RPMI7951 (cell line): ENCODE measurements around the gene ADGRG4. TPM values are rescaled to one million over a fixed set of nuclear protein-coding genes. Genes with fewer than 3 reads are reported as not detected.
"Not testable (repeated sequence)": the region's sequence is repeated elsewhere in the genome, so short reads cannot be mapped to it uniquely, and the experiment has no call there.

Experiments
- DNase-seq: peaks from one replicate; pipeline ENCODE4 v3.0.0-alpha.2; 2012; ENCODE audit warnings: low read depth
- total RNA-seq: library from RNA; depleted of rRNA; stranded (reverse); fragments of >200 nt; shearing (Covaris generic); gene quantifications from 2 replicates; pipeline ENCODE4 v1.2.3, GENCODE V29; 2014

Gene ADGRG4
- total RNA-seq, 1 experiment from 2014 or later, result not detected

DNA sequence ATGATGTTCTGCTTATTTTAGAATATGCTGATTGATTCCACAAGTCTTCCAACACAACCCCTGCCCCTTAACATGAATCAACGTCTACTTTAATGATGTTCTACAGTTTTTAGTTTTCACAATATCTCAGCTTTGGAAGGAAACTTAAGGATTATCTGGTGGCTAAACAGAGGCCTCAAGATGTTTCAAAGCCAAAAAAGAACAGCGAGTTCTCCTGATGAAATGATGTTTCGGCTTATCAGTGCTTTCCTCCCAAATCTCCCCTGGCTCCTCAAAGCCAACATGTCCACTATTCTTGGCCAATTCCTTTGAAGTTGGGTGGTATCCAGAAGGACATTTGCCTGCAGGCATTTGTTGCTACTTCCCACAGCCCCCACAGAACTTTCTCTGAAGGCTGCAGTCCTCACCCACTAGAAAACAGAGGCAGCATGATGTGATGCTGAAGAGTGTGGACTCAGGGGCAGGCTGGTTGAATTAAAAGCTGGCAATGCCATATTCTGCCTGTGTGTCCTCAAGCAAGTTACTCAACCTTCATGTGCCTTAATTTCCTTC is 87.3 kb downstream of the ADGRG4 start:
- no peak for DNase-seq

DNA sequence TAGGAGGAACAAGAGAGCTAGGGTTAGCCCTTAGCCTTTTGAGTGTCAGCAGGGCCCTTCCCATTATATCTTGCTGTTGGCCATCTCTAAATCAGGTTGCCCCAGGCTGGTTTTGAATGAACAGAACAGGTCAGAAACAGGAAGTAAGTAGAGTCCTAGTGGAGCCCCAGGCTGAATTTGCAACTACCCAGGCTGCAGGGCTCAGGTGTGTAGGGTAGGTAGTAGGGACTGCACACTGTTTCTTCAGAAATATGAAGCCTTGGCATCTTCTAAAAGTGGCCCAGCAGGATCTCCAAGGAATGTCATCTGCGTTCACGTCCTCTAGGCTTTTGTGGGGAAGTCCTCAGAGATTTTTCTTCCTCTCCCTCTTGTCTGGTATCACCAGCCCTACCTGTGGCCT is 90.2 kb downstream of the ADGRG4 start:
- no peak for DNase-seq

DNA sequence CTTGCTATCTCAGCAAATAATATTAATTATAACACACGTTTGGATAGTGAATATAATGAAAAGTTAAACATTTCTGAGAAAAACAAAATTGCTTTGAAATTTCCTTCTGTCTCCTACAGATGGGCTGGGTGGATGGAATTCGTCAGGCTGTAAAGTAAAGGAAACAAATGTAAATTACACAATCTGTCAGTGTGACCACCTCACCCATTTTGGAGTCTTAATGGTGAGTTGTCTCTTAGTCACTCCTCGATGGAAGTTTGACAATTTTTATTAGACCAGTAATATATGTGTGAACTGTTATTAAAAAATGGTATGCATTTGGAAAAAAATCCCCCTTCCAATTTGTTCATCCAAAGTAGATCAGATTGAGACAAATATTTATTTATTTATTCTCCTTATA is 94.5 kb downstream of the ADGRG4 start:
- DNase-seq, result no peak

DNA sequence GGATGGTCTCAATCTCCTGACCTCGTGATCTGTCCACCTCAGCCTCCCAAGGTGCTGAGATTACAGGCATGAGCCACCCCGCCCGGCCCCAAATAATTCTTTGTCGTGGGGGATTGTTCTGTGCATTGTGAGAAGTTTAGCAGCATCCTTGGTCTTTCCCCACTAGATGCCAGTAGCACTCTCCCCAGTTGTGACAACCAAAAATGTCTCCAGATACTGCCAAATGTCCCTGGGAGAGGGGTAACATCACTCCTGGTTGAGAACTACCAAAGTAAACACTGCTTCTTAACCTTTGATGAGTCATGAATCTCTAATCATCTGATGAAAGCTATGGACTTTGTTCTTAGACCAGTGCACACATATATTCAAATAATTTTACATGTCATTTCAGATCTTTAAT is 96.2 kb downstream of the ADGRG4 start:
- no peak for DNase-seq

DNA sequence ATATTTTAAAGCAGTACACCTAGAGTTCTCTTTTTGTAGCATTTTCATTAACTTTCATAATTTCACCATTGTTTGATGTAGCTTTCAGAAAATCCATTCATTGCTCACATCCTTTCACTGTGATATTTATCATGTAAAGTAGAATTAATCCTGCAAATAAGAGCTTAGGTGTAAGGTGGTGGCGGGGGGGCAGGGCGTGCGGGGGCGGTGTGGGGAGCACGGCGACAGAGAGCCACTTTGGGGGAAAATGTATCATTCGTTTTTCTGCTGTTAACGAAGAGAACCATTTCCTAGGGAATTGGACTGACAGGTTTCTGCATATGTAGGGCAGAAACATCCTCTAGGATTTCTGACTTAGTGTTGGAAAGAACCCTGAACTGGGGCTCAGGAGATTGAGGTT is 104.4 kb downstream of the ADGRG4 start:
- DNase-seq, result no peak

DNA sequence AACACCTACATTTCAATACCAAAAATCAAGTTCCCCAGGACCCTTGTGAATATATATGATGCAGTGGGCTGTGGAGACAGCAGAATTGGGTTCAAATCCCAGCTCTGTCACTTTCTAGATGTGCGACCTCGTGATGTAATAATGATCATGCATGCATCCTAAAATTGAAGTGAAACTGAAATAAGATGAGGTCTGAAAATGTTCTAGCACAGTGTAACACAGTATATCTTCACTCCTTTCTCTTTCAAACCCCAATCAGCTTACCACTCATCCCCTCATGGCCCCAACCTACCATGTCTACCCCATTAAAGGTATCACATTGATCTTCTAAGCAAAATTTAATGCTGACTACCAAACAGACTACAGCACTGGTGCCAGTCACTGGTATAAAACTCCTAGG is 117.0 kb downstream of the ADGRG4 start:
- no peak for DNase-seq

DNA sequence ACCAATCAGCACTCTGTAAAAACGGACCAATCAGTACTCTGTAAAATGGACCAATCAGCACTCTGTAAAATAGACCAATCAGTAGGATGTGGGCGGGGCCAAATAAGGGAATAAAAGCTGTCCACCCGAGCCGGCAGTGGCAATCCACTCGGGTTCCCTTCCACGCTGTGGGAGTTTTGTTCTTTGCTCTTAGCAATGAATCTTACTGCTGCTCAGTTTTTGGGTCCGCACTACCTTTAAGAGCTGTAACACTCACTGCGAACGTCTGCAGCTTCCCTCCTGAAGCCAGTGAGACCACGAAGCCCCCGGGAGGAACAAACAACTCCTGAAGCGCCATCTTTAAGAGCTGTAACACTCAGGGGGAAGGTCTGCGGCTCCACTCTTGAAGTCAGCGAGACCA is 120.6 kb downstream of the ADGRG4 start:
- DNase-seq, result no peak

DNA sequence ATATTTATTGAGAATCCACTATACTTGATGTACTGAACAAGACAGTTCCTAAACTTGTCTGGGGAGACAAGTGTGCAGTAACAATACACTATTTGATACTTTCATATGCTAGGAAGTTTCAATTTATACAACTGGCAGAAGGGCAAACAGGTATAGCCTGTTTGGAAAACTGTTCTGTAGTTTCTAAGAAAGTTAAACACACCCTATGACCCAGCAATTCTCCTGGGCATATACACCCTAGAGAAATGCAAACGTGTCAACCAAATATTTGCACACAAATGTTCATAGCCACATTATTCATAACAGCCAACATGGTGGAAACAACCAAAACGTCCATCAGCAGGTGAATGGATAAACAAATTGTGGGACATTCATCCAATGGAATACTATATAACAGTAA is 123.0 kb downstream of the ADGRG4 start:
- DNase-seq, result no peak

DNA sequence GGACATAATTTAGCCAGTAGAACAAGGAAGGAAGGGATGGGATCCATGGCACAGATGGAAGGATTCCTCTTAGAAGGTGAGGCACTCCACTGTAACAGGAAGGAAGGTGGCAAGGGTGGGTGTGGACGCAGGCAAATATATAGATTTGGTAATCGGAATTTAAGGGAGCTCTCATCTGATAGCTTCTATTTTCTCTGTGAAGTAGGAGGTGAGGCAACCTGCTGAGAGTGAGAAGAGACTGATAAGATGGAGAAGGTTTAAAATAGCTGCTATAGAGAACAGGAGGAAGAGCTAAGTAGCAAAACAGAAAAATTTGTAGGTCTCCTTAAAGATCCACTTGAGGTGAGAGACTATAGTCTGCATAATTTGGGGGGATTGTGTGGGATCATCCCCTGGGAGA is 125.2 kb downstream of the ADGRG4 start:
- no peak for DNase-seq

DNA sequence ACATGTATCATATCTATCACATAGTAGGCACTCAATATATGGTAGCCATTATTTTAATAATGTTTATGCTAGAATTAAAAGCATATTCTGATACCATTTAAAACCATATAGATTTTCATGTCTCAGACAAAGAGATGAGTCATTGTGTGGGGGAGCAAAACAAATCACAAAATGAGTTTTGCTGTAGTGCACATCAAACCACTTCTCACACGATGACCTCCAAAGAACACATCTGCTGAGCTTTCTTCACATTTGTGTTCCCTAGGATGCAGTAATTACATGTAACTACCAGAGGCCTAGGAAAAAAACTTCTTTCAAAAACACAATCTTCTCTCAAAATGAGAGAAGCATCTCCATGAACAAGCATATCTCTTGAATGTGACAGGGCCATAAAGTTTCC is 130.9 kb downstream of the ADGRG4 start:
- DNase-seq, result no peak

DNA sequence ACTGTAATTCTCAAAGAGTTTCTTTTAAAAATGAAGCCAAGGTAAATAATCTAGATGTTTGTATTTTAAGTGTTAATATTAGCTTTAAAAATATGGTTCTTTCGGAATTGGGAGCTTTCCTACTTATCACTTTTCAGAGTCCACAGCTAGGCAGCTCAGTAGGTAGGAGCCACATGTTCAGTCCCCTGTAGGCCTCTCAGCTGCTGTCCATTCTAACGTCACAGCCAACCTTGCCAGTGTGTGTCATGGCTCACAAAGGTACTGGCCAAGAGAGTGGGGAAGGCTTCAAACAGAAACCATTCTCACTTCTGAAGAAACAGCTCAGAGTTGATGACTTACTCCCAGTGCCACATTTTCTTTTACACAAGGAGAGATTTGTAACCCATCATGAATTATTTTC is 137.0 kb downstream of the ADGRG4 start:
- no peak for DNase-seq

DNA sequence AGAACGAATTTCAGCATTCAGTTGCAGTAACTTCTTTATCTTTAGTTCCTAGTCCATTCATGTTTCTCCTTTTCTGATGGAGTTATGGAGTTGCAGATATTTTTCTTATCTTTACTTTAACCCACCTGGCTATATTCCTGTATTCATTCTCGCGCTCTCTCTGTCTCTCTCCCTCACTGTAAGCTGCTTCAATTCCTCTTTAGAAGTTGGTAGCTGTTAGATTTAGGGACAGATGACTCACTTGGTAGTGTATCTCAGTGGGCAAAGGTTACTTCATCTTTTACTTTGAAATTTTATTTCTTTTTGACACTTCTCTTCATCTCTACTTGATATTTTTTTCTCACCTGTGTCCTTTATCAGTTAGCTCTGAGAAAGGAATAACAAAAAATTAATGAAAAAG is 137.4 kb downstream of the ADGRG4 start:
- no peak for DNase-seq

DNA sequence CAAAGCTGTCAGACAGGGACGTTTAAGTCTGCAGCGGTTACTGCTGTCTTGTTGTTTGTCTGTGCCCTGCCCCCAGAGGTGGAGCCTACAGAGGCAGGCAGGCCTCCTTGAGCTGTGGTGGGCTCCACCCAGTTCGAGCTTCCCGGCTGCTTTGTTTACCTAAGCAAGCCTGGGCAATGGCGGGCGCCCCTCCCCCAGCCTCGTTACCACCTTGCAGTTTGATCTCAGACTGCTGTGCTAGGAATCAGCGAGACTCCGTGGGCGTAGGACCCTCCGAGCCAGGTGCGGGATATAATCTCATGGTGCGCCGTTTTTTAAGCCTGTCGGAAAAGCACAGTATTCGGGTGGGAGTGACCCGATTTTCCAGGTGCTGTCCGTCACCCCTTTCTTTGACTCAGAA is 144.9 kb downstream of the ADGRG4 start:
- DNase-seq, result not testable (repeated sequence)

DNA sequence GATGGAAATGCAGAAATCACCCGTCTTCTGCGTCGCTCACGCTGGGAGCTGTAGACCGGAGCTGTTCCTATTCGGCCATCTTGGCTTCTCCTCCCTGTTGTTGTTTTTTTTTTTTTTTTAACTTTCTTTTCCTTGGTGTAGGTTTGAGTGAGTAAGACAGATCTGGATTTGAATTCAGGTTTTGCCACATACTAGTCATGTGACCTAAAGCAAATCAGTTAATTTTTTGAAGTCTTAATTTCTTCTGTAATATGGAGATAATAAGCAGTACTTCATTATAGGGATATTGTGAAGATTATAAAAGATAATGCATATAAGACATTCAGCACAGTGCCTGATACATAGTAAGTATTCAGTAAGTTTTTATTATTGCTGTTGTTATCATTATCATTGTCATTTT is 145.4 kb downstream of the ADGRG4 start:
- DNase-seq, result no peak

DNA sequence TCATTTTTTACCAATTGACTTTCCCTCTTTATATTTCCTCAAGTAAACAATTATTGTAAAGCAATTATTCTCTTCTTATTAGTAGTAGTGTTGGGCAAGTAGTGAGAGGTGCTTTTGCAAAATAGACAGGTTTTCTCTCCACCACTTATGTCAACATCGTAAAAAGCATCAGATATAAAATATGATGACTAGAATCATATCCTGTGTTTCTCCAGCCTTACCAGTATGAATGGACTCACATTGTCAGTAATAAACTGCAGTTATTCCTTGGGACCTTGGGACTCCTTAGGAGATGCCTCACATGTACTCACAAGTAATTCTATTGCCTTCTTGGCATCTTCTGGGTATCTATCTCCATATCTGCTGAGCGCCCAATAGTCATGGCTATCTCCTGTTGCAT is 146.5 kb downstream of the ADGRG4 start:
- DNase-seq, result no peak

DNA sequence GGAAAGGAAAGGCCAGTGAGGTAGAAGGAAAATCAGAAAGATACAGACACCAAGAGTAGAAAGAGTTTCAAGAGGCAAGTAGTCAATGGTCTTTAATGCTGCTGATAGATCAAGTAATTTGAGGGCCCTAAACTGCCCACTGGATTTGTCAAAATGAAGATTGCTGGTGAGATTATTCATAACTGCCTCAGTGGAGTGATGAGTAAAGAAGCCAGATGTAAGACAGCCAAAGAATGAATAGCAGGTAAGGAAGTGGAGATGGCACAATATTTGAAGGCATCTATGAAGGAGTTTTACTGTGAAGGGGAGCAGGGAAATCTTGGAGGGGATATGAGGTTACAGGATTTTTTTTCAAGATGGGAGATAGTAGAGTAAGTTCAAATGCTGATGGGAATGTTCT is 147.2 kb downstream of the ADGRG4 start:
- no peak for DNase-seq

DNA sequence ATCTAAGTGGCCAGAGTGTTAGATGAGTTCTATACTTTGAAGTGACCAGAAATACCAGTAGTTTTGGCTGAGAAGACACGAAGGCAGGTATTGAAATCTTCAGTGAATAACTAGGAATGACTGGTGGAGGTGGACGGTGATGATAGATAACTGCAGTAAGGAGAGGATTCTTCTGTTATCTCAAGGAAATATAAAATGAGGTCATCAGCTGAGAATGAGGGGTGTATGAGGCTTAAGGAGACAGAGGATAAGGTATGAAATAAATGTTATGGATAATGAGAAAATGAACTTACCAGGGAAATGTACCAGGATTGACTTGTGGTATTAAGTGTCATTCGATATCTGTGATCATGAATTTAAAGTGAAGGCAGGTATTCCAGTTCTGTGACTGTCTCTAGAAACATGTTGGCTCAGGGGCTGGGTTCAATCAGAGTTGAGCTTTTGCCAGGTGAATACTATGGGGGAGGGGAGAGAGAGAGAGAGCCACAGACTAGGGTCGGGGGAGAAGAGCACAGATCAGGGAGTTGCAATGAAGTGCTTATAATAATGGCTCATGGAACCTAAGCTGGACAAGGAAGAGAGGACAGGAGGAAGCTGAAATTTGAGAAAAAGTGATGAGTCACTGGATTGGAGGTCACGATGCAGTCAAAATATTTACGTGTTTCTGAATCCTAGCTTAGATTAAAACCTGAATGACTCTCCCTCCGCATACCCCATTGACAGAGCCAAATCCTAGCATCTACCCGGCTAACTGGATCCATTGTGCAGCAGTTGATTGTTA is 149.5 kb downstream of the ADGRG4 start:
- DNase-seq, result no peak

DNA sequence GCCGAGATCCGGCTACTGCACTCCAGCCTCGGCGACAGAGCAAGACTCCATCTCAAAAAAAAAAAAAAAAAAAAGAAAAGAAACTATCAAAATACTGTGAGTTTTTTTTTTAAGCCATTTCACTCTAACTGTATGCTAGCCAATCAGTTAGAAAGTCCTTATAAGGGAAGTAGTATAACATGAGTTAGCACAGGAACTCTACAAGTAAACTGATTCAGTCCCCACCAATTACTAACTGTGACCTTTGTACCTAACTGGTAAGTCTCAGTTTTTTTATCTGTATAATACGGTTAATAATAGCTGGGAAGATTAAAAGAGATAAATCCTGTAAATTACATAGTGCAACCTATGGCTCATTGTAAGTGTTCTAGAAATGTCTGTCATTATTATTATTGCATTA is 151.9 kb downstream of the ADGRG4 start:
- DNase-seq, result no peak

DNA sequence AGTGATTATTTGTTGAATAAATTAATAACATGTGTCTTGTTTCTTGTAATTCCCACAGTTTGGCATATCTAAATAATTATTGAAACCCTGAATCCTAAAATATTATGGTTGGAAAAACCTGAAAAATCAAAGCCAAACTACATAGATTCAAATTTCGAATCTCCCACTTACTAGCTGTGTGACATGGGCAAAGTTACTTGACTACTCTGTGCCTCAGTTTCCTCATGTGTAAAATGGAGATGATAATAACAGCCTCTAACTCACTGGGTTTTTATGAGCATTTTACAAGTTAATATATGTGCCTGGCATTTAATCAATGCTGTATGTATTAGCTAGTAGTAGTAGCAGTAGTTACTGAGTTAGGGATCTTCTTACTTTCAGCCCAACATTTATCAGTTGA is 152.4 kb downstream of the ADGRG4 start:
- no peak for DNase-seq

DNA sequence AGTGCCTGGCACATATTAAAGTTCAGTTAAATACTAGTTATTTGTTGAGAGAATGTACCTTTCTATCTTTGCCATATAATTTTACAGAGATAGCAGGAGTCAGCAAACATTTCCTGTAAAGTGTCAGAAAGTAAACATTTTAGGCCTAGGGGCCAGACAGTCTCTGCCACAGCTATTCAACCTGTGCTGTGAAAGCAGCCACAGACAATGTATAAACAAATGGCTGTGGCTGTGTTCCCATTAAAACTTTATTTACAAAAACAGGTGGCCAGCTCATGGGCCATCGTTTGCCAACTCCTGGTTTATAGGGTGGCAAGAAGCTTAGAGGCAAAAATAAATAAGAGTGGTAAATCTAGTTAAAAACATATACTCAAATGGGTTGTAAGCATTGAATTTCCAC is 153.0 kb downstream of the ADGRG4 start:
- DNase-seq, result no peak

DNA sequence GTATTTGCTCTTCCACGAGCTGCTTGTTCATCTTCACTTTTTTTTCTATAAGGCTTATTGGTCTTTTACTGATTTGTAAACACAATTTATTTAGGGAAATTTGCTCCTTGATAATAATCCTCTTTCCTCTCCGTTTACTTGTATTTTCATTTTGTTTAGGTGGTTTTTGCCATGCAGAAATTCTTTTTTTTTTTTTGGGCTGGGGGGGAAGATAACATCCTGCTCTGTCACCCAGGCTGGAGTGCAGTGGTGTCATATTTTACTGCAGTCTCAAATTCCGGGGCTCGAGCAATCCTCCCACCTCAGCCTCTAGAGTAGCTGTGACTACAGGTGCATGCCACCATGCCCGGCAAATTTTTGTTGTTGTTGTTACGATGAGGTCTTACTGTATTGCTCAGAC is 155.4 kb downstream of the ADGRG4 start:
- DNase-seq, result no peak

DNA sequence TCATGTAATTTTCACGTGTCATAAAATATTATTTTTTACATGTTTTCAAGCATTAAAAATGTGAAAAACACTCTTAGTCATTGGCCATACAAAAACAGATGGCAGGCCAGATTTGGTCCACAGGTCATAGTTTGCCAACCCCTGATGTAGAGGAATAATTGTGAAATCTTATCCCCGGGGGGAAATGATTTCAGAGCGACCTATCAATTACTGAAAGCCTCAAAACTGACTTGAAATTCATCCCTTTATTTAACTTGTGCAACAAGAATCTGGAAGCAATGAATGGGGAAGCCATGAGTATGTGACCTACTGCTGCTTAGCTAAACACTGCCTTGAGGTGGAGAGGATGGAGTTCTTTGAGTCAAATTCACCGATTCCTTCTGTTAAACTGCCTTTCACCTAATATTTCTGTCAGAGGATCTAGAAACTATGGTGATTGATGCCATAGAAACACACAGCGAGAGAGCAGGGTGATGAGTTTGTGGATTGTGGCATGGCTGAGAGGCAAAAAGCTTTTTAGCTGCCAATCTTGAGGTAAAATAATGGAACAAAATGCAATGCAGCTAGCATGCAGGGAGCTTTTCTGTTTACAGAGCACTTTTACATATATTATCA is 156.6 kb downstream of the ADGRG4 start:
- DNase-seq, result no peak

DNA sequence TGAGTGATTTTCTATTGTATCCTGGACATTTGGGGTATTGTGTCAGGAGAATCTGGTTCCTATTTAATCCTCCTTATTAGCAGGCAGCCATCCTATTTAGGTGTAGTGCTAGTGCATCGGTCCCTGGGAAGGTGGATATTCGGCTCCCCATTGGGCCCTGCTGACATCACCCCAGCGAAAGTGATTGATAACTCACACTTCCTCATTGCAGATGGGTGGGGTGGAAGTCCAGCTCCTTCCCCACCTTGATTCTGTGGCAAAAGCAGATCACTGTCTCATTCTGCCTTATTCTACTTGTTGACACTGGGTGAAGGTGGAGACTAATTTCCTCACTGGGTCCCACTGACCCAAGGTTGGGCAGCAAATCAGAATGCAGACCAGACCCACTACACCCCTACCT is 163.8 kb downstream of the ADGRG4 start:
- no peak for DNase-seq
